HG02884 (cell line): ENCODE results near the gene MKX.

ENCODE experiments used
- ATAC-seq: cut with Tn5 transposase; IDR thresholded peaks from one replicate; pipeline ENCODE4 v1.9.1; 2021; ENCODE audit warnings: mild to moderate bottlenecking, moderate library complexity; ENCODE audit not compliant: unreplicated experiment

The MKX gene

DNA sequence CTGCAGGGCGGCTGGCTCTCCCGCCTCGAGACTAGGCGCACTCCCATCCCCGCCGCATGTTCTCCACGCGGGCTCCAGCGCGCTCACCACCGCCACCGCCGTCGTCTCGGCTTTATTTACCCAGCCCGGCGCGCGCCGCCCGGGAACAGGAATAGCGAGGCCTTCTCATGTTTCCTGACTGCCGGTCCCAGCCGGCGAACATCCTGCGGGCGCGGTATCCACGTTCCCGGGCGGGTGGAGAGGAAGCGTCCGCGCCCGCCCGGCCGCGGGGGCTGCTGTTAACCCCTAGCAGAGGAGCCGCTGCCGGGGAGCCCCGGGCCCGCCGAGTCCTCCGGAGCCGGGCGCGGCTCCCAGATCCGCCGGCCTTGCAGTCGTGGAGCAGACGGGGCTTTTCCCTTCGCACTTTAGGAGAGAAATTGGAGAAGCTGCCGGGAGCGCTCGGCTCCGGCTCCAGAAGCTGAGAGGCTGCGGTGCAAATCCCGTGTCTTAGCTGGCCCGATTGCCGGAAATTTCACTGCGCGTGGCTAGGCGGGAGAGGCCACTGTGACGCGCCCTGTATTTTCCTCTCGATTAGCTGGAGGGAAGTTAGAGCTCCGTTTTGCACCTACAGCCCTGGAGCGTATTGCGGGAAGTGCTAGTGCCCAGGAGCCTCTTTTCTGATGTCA, at the start of gene MKX:
Gene MKX, minus strand, starts transcription at position 88 of the 665 bp plus-strand sequence. CDS start 2,404 bp downstream, outside the sequence.
- no peak for ATAC-seq

GRCh38 chr10:27794157-27794556, 48.5 kb upstream of the MKX start:
- no peak for ATAC-seq

- no peak for ATAC-seq
These were observed 46.6 kb upstream of the MKX start for GRCh38 chr10:27792216-27792615.

- ATAC-seq = no peak
These were observed 38.7 kb upstream of the MKX start for GRCh38 chr10:27784272-27784671.

DNA sequence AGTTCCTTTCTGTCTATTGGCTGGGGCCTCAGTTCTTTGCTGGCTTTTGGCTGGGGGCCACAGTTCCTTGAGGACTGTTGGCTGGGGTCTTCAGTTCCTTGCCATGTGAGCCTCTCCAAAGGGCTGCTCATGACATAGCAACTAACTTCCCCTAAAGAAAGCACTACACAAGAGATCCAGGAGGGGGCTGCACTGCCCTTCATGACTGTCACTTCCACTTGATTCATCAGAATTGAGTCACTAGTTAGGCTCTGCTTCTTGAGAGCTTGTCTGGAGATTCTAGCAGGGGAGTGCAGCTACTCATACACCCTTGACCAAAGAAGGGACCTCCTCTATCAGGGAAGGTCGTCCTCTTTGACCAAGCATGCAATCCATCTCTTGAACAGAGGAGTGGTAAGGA, 38.0 kb upstream of the MKX start:
- ATAC-seq = no peak

DNA sequence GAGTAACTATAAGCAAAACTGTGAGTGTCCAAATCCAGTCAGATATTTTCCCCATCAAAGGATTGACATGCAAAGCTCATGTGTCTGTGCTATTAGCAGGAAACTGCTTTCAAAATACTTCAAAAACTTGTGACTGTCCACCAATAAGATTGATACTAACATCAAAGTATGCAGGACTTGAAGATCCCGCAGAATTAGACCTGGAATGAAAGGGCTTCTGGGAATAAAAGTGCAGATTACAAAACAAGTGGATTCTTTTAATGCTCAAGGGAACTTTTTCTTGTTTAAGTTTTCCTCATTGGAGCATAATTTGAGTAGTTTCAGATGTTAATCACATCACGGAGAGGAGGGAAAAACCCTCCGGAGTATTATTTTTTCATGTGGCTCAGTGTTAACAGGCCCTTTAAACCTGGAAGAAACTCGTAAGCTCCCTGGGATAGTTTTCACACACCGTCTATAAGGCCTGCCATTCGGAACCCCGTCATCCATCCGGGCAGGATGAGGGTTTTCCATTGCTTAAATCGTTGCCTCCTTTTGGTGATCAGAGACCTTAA, 33.9 kb upstream of the MKX start:
- ATAC-seq = no peak

DNA sequence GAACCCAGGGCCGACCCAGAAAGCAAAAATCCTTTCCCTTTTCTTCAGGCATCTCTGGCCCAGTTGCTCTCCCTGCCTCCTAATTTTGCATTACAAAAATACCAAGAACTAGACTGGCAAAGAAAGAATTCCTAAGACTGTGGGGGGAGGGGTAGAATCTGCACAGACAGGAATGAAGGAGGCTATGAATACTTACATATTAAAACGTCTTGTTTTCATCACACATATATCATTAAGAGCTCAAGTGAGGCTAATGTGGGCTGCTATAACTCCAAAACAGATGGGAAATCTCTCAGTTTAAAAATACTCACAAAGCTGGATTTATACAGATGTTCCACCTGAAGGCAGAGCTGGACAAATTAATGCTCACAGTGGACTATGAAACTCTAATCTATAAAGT, 29.2 kb upstream of the MKX start:
- ATAC-seq = no peak

GRCh38 chr10:27771231-27771630, 25.6 kb upstream of the MKX start:
- no peak for ATAC-seq

- ATAC-seq = no peak
These were observed 24.6 kb upstream of the MKX start for GRCh38 chr10:27770181-27770580.

DNA sequence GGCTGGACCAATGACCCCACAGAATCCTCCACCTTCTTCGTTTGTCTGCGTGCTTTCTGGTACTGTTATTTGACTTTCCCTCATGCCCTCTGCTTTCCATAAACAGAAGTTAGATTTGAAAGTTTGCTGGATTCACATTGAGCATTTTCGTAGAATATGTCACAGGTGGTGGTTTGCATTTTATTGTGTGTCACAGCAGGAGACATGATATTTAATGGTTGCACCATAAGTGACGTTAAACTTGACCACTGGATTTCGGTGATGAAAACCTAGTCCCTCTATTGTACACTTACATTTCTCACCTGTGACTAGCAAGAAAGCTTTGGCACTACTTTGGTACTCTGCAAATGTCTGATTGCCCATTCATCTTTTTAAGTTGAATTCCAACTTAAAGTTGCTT, 15.2 kb upstream of the MKX start:
- ATAC-seq = no peak

- ATAC-seq = no peak
These were observed 14.1 kb upstream of the MKX start for GRCh38 chr10:27759483-27760272.

- ATAC-seq = no peak
These were observed 7.1 kb upstream of the MKX start for GRCh38 chr10:27752673-27753237.

DNA sequence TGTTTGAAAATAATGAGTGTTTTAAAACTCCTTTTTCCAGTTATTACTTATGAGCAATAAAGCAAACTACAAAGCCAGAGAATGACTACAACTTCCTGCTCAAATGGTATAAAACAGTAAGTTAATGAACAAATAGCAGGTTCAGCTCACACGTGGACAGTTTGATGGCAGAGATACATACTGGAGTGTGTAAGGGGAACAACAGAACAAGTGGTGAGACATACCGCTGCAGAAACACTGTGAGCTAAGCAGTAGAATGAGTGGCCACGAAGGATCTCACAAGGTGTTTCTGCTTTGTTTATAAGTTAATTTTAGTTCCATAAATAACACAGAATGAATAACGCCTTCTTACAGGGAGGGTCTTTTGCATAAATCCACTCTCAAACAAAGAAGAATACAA, 3.0 kb upstream of the MKX start:
- no peak for ATAC-seq

- ATAC-seq = no peak
These were observed 1.5 kb upstream of the MKX start for GRCh38 chr10:27747096-27747451.

GRCh38 chr10:27746397-27747095, 927 bp upstream of the MKX start:
- no peak for ATAC-seq

DNA sequence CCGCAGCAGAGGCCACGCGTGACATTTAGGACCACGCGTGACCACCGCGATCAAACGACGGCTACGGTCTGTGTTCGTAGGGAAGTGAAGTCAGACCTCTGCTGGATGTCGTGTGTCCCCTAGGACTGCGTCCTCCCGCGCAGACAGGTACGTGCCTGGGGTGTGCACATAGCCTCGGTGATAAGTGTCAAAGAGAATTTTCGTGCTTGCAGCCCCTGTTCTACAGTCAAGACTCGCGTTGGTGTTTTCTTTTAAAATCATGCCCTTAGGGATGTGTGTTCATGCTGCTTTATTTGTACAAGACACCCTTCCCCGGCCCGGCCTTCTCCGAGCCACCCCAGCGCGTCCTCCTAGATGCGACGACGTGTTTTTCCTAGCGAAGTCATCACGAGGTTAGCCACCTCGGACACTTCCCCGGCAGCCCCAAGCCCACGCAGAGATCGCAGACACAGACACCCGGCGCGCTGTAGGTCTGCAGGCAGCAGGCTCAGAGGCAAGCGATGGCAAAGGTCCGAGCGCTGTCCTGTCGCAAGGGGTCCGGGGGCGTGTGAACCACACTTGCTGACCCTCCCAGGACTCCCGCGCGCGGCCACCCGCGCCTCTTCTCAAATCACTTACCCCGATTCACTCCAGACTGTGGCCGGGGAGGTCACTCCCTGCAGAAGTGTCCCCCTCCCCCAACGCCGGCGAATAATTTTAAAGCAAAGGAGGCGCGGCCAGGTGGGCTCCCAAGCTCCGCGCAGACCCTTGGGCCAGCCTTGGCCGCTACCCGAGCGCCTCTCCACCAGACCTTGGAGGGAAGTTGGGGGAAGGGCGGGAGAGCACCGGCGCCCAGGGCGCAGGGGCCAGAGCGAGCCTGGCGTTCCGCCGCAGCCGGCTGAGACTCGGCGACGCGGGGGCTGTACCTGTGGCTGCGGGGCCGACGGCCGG, 552 bp downstream of the MKX start:
- no peak for ATAC-seq

GRCh38 chr10:27743877-27744801, 1.5 kb downstream of the MKX start:
- no peak for ATAC-seq

DNA sequence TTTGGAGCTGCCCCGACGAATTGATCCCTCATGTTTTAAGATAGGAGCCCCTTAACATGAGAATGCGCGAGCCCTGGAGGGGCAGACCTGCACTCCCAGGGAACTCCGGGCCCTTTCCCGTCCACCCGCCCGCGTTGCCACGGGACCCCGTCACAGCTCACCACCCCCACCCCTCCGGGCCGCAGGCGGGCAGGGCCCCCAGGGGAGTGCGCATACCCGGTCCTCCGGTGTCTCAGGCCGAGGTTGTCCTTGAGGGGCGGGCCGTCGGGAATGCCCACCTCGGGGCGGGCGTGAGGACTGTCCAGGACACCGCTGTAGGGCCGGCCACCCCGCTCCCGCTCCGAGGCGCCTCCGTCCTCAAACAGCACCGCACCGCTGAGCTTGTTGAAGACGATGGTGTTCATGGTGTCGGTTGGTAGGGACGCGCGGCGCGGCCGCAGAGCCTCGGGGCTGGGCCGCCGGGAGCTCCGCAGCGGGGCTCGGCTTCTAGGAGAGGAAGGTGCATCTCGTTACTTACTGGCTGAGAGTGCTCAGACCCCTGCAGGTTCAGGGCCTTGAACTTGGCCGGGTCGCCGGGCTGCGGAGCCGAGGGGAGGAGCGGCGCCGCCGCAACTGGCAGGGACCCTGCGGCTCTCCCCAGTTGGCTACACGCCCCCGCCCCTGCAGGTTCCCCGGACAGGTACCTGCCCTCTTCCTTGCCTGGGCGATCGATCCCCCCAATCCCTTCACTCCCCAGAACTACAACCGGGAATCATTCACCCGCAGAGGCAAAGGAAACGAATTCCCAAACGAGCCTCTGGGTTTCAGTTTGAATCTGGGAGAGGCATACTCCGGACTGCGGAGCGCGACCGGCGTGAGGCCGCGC, 2.4 kb downstream of the MKX start:
- no peak for ATAC-seq
